ENCODE data around the gene DOC2B.
A peak's percentile ranks its signal among the peaks of the same experiment; 100 is the strongest.
"Not testable (repeated sequence)": the region's sequence is repeated elsewhere in the genome, so short reads cannot be mapped to it uniquely, and the experiment has no call there.

DOC2B gene

DNA sequence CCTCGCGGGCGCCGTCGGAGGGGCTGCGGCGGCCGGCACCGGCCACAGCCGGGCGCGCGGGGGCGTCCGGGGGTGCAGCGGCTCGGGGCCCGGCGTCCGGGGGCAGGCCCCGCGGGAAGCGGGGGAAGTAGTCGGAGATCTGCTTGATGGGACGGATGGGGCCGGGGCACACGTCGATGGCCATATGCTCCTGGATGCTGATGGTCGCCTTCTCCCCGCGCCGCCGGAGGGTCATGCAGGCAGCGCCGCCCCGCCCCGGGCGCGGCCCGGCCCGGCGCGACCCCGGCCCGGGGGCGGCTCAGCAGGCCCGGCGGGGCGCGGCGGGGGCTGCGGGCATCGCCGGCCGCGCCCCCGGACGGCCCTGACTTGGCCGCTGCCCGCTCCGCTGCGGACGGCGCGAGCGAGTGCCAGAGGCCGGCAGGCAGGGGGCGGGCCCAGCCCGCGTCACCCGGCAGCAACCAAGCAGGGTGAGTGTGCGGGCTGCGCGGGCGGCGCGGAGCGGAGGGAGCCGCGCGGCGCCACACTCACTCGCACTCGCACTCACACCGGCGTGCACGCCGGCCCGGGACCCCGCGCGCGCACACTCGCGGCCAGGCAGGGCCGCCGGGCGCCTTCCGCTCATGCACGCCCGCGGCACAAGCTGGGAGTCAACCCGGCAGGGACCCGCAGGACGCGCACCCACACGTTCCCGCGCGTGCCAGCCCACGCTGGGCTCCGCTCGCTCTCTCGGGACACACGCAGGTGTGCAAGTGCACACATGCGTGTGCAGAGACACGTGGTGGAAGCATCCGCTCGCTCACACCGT is at the start of gene DOC2B:
TSS of gene DOC2B (minus strand) at position 406 of the 805 bp plus-strand sequence. CDS start at position 235, 171 bp downstream.
- DNase-seq (ENCODE audit: low spot score), result no peak

DNA sequence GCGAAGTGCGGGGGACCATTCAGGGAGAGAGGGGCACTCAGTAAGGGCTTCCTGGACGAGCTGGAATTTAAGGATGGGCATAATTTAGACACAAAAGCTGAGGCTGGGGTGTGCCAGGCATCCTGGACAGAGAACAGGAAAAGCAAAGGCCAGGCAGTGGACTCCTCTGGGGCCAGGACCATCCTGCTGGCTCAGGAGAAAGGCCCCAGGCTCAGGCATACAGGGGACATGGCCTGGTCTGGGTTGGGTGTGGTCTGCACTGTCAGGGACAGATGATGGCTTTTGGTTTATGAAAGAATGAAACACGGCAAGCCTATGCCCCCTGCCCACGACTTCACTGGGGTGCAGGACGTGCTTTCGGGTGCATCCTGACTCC is 48.9 kb upstream of the DOC2B start:
- DNase-seq (ENCODE audit: low spot score), result no peak

DNA sequence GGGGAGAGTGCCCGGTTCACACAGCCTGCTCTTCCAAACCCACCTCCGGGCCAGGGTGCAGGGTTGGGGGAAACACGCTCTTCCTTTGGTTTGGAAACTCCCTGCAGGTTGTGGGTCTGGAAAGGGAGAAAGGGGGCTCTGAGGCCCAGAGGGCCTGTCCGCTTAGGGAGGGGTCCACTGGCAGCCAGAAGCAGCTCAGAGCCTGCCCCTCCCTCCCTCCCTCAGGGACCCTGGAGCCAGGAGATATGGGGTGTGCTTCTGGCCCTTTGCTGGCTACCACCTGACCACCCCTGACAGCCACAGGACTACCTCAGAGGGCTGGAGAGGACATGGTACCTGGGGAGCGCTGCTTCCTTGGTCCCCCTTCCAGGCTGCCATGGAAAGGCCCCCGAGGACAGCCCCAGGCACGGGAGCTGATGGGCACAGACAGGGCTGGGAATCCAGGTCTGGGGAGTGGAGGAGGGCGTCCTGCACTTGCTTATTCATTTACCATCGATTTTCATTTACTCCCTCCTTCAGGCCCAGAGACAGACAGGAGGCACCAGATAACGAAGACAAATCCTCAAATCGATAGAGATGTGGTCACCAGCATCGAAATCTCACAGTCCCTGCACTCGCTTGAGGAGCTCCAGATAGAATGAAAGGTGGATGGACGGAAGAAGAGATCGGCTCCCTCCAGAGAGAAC is 48.4 kb upstream of the DOC2B start:
- DNase-seq (ENCODE audit: low spot score), result no peak

DNA sequence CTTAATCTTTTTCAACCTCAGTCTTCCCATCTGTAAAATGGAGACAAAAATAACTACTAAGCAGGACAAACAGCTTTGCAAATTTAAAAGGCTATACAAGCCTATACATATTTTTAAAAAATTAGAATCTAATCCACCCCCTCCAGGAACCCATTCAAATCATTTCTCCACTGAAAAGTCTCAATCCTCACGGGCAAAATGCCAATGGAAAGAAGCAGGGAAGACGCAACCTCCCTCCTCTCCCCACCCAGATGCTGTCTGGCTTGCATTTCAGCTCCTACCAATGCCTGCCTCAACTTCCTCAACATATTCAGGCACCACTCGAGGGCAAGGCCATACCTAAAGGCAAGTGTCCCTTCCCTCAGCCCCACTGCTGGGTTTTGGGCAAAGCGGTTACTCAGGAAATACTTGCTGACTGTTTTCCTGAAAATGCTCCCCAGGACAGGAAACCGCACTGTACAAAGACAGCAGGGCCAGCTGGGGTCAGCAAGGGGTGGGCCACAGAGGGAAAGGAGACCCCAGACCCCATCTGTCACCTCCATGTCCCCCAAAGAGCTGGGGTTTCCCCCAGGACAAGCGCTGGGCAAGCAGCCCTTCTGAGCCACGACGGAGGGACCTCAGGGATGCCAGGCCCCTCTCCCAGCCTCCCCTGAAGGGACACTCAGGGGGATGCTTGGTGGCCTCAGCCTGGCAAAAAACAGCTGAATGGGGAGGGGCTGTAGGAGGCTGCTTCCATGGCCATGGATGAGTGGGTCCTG is 47.7 kb upstream of the DOC2B start:
- DNase-seq (ENCODE audit: low spot score), result no peak

DNA sequence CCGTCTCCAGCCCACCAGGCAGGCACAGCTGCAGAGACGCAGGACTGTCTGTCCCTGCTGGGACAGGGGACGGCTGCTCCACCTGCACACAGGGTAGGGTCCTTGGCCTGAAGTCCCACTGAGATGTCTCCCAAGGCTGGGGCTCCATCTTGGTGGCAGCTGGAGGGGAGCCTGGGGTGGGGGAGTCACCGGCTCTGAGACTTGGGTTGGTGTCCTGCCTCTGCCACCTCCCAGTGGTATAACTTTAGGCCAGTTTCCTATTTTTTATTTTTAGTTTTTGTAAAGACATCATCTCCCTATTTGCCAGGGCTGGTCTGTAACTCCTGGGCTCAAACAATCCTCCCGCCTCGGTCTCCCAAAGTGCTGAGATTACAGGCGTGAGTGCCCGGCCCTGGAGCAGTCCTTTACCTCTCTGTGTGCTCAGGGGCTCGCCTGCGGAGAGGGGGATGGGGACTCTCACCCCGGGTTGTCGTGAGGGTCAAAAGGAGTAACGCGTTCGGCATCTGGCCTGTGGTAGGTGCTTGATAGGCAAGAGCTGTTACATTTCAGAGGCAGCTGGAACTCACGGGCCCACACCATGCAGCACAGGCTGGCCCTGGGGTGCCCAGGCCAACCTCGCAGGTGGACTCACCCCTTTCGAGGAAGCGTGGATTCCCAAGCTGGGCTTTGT is 46.6 kb upstream of the DOC2B start:
- no peak for DNase-seq (ENCODE audit: low spot score)

DNA sequence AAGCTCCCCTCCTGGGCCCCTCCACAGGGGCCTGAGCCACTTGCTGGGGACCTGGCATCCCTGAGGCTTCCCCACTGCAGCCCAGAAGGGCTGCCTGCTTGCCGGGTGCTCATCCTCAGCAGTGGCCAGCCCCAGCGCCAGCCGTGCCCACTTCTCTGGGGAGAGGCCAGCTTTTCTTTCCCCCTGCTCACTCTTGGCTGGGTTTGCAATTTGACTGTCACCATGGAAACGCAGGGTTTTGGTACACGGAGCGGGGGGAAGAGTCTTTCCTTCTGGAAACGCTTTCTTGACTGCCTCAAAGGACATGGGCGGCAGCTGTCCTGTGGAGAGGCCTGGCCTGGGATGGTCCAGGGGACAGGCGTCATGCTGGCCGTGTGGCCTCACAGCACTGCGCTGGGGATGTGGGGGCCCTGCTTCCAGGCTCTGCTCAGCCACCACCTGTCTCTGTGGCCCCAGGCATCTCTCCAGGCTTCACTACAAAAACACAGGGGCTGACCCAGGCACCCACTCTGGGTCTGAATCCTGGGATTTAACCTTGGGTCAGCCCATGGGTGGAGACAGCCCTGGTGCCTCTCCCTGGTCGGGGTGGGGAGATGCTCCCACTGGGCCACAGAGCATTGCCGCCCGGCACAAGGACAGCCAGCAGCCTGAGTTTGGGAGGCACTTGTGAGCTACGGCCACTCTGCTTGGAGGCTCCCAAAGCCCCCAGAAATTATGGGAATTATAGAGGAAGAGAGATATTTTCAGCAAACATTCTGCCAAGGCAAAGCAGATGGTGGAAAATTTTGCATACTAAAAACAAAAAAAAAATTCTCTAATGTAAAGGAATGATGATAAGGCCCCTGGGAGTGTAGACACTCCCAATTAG is 45.9 kb upstream of the DOC2B start:
- no peak for DNase-seq (ENCODE audit: low spot score)

DNA sequence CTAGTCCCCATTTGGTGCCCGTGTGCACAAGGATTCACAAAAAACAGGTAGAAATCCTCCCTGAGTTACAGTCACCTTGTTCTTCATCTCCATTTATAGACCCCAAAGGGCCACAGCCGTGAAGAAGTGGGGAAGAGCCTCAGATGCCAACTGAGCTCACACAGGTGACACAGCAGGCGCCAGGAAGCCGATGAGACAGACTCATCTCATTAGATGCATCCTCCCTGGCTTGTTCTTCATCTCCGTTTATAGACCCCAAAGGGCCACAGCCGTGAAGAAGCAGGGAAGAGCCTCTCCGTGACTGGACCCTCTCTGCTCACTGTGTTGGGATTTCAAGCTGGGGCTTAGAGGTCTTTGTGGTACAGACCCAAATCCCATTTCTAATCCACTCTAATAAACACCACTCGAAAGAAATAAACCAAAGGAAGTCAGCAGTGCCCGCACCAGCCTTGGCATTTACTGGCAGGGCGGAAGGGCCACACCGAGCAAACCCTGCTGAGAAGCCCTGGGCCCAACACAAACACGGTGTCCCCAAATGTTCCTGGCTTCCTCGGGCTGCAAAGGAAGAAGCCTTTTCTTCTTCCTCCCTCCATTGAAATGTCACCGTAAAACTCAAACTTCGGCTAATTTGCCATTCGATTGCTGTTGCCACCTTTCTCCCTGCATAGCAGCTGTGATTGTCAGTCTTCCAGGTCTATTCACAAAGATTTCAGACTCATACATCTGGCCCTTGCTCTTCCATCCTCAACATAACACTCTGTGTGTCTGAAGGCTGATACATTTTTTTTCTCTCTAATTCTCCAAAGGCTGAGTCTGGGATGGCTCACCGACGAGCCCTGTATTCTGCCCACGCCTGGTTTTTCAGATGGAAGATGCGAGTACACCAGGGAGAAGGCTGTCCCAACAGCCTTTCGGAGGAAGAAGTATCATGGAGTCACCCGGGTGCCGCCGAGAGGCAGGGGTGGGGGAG is 44.9 kb upstream of the DOC2B start:
- DNase-seq (ENCODE audit: low spot score), result no peak

DNA sequence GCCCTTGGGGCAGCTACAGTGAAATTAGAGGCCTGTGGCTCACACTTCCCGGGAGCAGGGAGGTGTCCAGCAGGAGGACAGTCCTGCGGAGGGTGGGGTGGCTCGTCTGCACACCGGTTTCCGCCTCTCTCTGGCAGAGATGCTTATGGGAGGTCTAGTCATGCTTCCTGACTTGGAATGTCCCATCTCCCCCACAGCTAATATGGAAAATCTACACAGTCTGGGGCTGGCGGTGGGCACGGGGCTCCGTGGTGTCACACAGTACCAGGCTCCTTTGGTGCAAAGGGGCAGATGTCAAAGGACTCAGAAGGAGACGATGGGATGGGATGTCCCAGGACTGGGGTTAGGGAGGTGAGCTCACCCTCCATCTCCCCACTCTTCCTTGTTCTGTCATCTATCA is 44.1 kb upstream of the DOC2B start:
- no peak for DNase-seq (ENCODE audit: low spot score)

DNA sequence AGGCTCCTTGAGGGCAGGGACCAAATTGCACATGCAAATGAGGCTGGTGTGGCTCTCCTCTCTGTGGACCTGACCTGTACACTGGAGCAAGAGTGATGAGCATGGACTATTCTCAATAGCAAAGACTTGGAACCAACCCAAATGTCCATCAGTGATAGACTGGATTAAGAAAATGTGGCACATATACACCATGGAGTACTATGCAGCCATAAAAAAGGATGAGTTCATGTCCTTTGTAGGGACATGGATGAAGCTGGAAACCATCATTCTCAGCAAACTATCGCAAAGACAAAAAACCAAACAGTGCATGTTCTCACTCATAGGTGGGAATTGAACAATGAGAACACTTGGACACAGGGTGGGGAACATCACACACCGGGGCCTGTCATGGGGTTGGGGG is 43.1 kb upstream of the DOC2B start:
- not testable (repeated sequence) for DNase-seq (ENCODE audit: low spot score)

DNA sequence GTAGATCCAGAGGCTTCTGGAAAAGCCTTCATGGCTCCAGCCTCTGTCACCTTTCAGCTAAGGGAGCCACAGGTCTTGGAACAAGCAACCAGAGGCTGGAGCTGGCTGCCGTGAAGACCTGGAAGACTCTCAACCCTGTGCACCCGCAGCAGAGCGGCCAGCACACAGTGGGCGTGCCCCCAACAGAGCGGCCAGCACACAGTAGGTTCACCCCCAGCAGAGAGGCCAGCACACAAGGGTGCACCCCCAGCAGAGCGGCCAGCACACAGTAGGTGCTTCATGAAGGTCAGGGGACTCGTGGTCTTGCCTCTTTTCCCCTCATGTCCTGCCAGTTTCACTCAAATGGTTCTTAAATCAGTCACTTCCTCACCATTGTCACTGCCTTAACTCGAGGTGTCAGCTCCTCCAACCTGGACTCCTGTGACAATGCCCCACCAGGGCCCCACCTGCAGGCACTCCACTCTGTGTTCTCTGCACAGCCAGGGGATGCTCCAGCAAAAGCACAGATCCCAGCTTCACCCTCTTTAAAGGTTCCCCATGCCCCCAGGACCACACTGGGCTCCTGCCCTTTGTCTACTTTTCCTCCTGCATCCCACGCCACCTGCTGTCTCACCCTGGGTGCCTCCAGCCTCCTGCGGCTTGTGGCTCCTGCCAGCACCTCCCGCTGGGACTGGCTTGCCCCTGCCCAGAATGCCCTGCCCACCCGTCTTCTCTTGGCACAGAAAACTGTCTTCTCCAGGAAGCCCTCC is 42.4 kb upstream of the DOC2B start:
- DNase-seq (ENCODE audit: low spot score), result no peak

DNA sequence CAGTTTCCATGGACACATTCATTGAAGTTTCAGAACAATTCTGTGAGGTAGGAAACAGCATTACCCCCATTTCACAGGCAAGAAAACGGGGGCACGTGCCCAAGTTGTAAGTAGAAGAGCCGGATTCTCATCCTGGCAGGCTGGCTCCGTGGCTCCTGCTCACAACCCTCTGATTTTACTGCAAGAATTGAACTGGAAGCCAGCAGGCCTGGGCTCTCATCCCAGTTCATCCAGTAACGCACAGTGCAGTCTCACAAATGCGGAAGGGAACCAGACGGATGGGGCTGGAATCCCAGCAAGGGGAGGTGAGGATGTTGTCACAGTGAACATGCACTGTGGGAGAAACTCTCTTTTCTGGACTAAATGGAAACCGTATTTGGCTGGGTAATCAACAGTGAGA is 40.7 kb upstream of the DOC2B start:
- DNase-seq (ENCODE audit: low spot score), result no peak

DNA sequence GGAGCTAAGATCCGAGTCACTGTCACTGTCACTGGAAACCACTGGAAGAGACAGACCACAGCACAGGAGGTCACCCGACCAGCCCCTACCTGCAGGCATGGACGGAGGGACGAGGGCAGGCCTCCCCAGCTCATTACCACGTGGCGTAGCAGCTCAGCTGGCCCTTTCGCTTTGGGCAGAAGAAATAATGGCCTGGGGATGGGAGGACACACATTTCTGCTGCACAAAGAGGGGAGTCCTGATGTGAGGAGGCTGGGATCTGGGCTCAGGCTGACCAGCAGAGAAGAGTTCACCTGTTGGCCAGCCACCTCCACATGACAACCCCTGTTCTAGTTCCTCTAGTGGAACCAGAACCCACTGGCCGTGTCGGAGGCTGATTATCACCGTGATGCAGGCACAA is 38.2 kb upstream of the DOC2B start:
- no peak for DNase-seq (ENCODE audit: low spot score)

DNA sequence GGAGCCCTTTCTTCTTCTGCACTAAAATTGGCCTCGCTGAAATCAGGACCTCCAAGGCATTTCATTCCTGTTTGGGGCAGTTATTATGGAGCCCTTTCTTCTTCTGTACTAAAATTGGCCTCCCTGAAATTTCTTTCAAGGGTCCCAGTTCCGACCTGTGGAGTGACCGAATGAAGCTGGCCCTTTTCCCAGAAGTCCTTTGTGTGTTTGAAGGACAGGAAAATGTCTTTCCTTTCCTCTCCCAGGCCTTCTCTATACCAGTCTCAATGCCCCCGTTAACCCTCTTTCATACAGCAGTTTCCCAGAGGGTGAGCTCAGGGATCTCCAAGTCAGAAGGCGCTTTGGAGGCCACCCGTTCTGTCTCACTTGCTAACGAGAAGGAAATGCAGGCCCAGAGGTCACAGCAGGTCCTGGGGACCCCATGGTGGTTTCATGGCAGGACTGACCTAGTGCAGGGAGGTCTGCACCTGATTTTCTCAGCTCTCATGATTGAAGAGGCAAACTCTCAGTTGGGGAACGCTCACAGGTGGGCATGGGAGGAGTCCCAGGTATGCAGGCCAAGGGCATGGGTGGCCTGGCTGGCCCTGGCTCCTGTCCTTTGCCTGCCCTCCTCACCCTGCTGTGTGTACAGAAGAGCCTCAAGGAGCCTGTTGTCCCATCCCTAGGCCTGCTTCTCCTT is 37.1 kb upstream of the DOC2B start:
- DNase-seq (ENCODE audit: low spot score), result no peak

DNA sequence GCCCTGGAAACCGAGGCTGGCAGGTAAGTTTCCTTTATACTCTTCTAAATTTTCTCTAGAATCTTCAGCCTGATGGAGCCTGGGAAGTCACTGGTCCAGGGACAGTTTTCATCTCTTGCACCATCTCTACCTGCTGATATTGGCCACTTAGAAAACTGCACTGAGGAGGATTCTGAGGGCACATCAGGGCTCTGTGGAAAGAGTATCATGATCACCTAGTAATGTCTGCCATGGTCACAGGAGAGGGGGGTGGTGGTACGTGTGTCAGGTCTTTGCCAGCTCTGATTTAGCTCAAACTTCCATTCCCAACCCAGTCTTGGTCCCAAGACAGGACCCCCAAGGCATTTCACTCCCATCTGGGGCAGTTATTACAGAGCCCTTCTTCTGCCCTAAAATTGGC is 35.2 kb upstream of the DOC2B start:
- no peak for DNase-seq (ENCODE audit: low spot score)

DNA sequence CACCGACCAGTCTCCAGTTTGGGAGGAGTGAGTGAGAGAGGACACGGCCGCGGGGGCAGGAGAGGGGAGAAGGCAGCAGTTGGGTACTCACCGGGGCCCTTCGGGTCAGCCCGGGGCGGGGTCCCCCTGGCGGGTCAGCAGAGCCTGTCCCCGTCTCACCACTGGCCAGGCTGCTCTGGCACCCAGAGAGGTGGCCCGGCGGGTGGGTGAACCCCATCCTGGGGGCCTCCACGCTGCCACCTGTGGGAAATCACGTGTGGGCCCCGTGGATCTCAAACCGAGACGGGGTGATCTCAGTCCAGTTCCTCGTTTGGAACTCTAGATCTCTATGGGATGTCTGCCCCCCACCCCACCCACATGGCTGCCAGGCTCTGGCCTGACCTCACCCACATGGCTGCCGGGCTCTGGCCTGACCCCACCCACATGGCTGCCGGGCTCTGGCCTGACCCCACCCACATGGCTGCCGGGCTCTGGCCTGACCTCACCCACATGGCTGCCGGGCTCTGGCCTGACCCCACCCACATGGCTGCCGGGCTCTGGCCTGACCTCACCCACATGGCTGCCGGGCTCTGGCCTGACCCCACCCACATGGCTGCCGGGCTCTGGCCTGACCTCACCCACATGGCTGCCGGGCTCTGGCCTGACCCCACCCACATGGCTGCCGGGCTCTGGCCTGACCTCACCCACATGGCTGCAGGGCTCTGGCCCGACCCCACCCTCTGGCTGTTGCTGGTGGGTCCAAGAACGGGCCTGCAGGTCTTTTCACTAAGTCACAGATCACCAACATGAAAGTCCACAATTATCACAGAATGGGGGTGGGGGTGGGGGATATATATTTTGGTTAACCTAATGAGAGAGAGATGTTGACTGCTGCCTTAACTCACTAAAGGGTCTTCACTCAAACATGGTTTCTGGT is 34.4 kb upstream of the DOC2B start:
- peak; percentile 20 for DNase-seq (ENCODE audit: low spot score)

DNA sequence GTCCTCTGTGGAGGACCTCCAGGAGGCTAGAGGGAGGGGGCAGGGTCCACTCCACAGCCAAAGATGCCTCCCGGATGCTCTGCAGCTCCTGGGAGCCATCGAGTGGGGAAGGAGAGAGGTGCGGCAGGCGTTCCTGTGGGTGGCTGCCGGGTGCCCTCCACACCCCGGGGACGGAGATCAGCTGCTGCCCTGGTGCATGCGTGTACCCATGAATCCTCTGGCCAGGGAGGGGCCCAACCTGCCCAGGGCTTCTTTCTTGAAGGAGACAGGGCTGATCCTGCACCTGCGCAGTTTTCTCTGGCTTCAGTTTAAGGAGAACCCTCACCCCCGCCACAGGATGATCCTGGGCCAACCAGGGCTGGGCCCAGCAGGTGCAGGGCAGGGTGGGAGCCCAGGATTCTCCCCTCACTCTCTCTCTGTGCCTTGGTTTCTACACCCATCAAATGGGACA is 33.5 kb upstream of the DOC2B start:
- no peak for DNase-seq (ENCODE audit: low spot score)

DNA sequence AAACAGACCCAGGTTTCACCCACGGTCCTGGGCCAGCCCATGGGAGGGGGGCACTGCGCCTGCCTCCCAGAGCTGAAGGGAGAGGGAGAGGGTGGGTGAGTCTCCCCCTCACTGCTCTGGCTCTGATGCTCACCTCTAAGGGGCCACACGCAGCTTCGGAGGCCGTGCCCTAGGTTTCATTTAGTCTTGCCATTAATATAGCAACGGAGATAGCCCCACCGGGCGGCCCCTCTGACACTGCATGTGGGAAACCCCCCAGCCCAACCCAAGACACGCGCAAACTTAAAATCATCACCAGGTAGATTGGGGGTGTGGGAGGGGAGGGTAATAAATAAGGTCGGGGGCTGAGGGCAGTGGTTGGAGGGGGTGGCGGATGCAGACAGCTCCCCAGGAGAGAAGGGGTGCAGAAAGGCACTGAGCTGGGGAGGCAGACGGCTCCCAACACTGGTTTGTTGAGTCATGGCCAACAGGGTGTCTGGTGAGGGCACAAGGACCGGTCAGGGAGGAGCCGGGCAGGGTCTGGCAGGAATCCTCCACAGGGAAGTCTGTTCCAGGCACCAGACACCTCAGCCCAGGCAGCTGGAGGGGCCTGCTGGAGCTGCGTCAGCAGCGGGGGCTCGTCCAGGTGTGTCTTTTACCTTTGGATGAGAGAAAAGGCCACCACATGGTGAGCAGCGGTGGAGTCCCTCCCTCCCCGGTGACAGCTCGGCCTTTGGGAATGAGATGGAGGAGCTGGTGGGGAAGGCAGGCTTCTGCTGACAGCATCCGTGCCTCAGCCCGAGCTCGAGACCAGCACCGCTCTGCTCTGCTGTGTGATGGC is 32.0 kb upstream of the DOC2B start:
- DNase-seq (ENCODE audit: low spot score), result no peak

Measured in pons (tissue), 1 donor.